Activated naive CD8-positive, alpha-beta T cell treated with anti-CD3 and anti-CD28 coated beads, Interleukin-2, amount 50 U/mL, for 16 hours (primary cell): ENCODE data around the gene NFKB1.
"Not testable (repeated sequence)": the region's sequence is repeated elsewhere in the genome, so short reads cannot be mapped to it uniquely, and the experiment has no call there.

Source experiments
- DNase-seq: peaks from one replicate; pipeline ENCODE4 v3.0.0-alpha.2; 2020; ENCODE audit warnings: low read depth, low spot score

Gene NFKB1

DNA sequence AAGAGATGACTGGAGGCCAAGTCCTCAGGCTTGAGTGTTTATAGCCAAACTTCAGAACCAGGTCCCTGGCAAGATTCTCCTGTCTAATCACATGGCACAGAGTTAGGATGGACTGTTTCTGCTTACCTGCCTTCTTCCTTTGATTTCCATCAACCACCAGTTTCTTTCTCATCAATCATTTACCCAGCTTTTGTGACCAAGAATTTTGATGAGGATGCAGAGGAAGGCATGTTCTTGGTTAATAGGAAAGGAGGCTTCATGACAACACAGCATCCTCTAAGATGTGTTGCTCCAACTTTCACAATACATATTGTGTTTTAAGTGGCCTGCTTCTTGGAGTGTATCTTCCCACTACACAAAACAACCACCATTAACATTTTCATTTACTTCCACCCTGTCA lies 65.3 kb downstream of the NFKB1 start:
- no peak for DNase-seq

DNA sequence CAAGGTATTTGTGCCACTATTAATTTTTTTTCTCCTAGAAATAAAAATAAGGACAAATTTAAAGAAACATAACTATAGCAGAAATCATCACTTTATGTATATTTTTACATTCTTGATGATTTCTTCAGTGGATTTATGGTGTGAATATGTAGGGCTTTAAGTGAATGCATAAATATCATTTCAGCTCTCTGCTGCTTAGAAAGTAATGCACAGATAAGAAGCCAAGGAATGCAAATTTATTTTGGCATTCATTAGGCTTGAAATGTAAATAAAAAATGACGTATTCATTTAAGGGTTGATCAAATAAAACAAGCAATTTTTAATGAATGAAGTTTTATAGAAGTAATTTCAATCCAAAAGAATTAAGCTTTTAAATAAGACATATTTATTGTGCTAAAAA lies 66.3 kb downstream of the NFKB1 start:
- DNase-seq: no peak

DNA sequence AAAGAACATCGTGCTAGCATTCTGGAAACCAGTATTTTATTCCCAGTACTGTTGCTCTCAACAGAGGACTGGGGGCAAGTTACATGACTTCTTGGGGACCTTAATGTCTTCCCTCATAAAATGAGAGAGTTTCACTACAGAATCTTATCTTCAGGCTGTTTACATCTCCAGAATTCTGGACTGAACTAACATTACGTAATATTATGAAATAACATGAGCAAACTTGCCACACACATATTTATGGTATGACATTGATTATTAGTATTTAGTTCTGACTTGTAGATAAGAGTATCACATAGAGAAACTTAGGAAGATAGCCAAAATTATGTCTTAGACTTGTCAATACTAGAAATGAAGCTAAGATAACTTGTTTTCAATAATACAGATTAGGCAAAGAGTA lies 68.0 kb downstream of the NFKB1 start:
- DNase-seq: no peak

DNA sequence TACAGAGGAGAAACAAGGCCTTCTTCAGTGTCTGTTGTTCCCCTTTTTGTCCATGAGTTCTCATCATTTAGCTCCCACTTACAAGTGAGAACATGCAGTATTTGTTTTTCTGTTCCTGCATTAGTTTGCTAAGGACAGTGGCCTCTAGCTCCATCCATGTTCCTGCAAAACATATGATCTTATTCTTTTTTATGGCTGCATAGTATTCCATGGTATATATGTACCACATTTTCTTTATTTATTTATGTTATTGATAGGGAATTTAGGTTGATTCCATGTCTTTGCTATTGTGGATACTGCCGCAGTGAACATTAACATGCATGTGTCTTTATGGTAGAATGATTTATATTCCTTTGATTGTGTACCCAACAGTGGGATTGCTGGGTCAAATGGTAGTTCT lies 69.1 kb downstream of the NFKB1 start:
- not testable (repeated sequence) for DNase-seq

DNA sequence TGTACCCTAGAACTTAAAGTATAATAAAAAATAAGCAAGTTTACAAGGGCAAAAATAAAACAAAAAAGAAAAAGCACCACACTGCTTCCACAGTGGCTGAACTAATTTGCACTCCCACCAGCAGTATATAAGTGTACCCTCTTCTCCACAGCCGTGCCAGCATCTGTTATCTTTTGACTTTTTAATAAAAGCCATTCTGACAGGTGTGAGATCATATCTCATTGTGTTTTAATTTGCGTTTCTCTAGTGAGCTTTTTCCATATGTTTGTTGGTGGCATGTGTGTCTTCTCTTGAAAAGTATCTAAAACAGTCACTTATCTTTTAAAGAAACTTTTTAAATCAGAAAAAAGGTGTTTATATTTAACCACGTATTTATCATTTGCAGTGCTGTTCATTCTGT lies 71.3 kb downstream of the NFKB1 start:
- no peak for DNase-seq

DNA sequence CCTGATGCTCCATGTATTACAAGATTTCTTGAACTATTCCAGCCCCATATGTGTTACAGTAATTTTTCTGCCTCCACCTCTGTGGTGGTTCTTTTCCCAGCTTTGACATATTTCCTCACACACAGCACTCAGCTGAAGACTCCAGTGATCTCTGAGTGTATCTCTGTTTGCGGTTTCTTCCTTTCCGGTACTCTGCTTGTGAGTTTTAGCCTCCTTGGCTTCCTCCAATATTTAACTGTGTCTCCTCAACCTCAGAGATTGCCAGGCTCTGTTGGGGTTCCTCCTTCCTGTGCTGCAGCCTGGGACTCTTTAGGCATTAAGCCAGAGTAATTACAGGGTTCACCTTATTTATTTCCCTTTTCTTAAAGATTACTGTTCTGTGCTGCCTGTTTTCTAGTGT lies 73.2 kb downstream of the NFKB1 start:
- DNase-seq: no peak

DNA sequence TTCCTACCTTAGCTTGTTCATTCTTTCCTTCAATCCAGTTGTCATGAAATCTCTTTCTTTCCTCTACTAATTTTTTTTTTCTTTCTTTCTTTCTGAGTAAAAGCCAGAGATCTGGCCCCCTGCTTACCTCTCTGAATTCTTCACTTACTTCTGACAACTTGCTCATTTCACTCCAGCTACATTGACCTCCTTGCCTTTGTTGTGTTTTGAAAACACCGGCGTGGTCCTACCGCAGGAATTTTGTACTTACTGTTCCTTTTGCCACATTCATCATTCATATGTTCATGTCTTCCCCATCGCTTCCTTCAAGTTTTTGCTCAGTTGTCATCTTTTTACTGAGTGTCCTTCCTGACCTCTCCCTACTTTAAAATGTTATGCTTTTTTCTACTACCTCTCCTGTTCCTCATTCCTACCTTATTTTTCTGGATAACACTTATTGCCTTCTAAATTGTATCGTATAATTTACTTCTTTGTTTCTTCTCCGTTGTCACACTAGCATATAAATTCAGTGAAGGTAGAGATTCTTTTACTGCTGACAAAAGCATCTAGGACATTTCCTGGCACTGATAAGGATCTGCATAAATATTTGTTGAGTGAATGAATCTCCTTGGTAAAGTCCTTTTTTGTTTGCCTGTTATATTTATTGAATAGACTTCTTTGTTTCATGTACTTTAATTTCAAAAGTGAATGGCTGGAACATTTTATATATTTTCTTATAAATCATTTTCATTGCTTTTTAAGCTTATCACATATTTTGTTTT lies 74.4 kb downstream of the NFKB1 start:
- DNase-seq: no peak

DNA sequence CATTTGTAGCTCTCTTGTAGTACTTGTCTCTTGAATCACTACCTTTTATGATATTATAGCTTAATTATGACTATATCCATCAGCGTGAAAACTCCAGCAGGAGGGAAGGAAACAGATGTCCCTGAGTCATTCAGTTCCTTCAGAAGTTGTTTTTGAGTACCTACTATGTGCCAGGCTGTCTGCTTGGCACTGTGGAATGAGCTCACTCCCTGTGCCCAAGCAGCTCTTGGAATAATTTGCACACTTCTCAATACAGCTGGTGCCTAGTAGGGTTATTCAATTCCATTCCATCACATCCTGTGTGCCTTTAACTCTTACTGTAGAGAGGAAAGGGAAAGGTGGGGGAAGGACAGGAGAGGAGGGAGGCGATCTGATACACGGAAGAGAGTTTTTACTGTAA lies 77.1 kb downstream of the NFKB1 start:
- no peak for DNase-seq

DNA sequence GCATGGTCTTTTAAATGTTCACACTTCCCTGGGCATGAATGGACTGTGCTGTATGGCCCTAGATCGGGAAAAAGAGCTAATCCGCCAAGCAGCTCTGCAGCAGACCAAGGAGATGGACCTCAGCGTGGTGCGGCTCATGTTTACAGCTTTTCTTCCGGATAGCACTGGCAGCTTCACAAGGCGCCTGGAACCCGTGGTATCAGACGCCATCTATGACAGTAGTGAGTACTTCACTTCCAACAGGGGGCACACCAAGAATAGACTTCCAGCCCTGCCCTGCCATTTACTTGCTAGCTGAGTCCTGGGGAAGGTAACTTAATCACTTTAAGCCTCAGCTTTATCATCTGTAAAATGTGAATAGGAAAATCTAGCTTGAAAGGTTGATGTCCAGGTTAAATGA lies 77.7 kb downstream of the NFKB1 start:
- no peak for DNase-seq

DNA sequence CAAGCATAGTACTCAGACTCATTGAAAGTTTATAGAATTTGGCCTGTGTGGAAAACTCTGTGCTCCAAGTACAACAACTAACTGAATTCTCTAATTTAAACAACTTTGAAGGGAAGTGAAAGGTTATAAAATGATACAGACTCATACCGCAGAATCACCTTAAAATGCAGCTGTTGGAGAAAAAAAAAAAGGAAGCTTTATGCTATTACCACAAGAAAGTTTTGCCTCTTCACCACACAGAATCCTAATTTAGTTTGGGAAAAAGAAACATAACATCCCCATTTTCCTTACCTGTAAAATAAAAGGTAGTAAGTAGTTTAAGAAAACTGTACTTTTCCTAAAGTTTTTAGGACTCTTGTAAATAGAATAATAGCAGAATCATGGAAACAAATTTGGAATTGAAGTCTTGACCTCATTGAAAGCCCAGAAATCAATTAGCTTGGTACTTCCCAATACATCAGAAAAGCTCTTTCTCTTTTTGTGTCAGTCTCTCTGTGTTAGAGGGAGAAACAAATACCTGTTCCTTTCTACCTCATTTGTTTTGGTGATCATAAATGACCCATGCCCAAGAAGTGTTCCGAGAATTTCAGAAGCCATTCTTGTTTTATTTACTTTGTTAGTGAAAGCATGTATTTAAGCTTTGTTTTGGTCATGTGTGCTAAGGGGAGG lies 78.8 kb downstream of the NFKB1 start:
- no peak for DNase-seq

DNA sequence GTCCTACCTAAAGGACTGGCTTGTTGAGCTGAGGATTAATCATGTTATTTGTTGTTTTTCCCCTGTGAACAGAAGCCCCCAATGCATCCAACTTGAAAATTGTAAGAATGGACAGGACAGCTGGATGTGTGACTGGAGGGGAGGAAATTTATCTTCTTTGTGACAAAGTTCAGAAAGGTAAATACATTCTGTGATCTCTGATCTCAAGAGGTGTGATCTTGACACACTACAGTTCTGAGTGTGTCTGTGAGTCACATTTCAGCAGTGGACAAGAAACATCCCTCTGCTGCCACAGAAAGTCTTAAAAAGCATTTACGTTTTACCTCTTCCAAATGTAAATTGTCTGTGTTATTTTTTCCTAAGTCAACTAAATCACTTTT lies 79.3 kb downstream of the NFKB1 start:
- DNase-seq: no peak

DNA sequence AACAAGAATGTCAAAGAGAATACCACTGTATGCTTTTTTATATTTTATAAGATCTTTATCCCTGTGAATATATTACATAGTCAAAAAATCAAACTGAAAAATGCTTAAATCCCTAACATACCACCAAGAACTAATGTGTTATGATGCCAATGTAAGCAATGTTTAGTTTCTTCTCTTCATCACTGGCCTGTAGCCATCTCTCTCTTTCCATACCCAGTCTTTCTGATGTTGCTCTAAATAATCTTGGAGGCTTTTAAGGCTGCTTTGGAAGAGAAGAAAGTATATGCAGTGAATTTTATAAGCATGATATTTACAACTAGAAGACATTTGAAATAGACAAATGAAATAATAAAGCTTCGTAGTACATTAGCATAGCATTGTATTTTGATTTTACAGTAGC lies 82.9 kb downstream of the NFKB1 start:
- no peak for DNase-seq

DNA sequence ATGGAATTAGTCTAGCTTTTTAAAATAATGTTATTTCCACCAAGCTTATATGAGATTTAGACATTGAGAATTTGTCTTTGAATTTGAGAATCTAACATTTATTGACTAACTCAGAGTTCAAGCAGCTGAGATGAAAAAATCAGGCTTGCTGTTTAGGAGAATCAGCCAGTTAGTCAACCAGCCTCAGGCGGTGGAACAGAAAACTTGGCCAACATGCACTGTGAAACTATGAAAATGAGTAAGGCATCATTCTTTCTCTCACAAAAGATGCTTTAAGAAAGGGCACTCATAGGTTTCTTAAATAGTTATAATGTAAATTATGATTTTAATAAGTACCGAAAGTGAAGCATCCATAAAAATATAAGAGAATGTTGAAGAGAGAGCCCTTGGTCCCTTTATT lies 84.2 kb downstream of the NFKB1 start:
- DNase-seq: no peak

DNA sequence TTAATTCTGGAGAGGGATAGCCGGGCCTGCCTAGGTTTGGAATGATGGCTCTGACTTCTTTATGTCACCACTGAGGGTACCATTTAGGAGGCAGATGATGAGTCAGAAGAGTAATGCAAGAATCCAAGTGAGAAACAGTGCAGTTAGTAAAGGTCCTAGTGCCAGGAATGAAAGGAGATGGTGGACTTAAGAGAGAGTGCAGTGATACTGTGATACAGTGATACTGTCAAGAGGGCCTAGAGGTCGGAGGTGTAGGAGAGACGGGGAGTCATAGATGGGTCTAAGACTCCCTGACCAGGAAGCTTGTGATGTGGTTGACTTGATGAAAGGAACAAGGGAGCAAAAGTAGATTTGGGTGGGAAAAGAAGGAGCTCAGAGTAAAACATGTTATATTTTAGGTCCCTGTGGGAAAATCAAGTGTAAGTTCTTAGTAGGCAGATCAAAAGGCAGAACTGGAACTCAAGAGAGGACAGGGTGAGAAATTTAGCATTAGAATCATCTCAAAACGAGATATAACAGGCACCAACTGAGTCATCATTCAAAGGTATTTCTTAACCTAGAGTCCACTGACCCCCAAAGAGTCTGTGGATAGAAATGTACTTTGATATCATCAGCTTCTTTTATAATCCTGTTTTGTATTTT lies 85.0 kb downstream of the NFKB1 start:
- no peak for DNase-seq

DNA sequence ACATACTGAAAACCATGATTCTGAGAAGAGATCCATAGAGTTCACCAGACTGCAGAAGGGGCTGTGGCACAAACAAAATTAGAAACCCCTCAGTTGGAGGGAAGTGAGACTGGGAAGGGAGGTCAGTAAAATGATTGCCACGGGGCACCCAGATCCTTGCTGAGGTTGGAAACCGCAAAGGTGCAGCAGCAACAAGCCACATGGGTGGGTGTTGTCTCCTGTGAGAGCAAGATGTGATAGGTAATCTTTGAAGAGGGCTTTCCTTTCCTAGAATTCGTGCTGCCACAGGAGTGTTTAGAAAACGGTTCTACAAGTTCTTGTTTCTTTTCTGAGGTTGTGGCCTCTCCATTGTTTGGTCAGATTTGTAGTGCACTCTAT lies 85.5 kb downstream of the NFKB1 start:
- no peak for DNase-seq

DNA sequence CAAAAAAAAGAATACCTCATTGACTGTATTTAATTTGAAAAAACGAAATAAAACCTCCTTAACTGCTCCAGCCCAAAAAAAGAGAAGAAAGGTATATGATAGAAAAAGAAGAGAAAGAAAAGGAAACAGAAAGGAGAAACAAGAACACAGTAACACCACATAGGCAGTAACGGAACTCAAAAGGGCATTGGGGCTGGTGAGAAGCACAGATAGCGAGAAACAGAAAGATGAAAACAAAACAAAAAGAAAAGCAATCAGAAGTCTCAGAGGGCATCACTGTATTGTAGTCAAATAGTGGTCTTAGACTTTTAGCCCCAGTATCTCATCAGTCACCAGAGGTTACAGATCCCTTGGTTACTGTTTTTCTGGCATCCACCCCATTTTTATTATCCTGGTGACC lies 88.6 kb downstream of the NFKB1 start:
- no peak for DNase-seq

DNA sequence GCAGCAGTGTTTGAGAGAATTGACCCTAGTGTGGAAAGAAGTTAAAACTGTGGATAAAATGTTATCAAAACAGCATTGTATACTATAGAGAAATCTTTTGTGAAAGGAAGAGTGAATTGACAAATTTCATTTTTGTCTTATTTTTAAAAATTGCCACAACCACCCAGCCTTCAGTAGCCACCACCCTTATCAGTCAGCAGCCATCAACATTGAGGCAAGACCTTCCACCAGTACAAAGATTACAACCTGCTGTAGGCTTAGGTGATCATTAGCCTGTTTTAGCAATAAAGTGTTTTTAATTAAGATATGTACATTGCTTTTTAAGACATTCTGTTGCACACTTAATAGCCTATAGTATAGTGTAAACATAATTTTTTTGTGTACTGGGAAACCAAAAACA lies 91.1 kb downstream of the NFKB1 start:
- DNase-seq: no peak

DNA sequence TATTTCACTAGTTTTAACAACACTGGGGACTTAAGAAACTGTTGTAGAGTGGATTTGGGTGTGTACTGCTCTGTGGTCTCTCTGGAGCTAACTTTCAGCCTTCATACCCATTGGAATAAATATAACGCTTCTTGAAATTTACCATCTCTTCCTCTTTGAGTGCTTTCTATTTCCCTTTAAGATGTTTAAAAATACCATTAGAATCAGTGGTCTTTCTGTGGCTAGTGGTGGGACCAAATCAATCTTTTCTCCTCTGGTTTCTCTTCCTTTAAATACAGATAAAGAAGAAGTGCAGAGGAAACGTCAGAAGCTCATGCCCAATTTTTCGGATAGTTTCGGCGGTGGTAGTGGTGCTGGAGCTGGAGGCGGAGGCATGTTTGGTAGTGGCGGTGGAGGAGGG lies 92.0 kb downstream of the NFKB1 start:
- no peak for DNase-seq

DNA sequence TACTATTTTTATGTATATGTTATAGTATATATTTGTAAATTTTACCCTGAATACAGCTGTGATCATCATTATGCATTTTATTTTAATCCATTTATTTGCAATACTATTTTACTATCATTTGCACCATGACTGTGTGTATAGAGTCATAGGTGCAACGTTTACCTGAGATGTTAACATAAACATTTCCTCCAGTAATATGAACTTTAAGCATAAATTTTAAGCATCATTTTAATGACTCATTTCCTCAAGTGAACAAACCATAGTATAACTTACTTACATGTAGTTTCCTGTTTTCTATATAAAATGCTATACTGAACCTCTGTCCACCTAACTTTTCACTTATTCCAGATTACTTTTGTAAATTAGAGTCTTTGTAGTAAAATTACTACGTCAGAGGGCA lies 92.8 kb downstream of the NFKB1 start:
- DNase-seq: no peak

DNA sequence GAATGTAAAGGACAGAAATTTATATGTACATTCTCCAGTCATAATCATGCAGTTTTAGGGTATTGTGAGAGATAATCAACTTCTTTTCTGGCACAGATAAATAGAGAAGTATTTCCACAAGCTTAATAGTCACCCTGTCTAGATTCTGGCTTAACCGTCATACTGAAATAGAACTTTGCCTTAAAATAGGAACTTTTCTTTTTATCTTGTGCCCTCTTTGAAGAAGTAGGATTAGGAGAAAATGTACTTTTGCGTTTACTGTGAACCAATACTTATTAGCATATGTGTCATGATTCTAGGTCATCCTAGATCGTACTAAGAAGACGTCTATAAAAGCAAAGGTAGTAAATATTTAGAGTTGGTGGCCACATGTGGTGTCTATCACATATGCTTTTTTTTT lies 95.4 kb downstream of the NFKB1 start:
- DNase-seq: no peak

DNA sequence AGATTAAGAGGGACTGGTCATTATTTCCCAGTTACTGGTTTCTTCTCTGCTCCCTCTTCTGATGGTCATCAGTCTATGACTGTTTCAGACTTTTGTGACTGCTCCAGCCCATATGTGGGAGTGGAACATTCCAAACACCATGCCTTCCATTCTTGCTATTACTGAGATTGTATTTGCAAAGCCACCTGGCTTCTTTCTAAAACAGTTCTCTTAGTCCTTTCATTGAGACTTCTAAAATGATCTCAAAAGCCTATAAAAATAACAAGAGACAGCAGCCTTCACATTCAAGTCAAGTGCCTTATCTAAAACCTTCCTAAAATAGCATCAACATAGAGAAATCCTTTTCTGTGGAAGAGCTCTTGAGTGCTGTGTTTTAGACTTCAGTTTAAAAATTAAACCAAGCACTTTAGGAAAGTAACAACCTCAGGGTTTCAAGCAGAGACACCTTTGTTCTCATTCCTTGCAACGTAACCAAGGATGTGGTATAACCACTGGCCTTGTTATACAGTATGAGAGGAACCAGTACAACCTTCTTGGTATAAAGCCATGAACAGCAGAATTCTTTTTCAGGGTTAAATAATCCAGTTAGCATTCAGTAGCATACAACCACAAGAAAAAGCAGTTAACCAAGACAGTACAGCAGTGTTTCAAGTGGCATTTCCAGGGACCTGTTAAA lies 97.1 kb downstream of the NFKB1 start:
- no peak for DNase-seq

DNA sequence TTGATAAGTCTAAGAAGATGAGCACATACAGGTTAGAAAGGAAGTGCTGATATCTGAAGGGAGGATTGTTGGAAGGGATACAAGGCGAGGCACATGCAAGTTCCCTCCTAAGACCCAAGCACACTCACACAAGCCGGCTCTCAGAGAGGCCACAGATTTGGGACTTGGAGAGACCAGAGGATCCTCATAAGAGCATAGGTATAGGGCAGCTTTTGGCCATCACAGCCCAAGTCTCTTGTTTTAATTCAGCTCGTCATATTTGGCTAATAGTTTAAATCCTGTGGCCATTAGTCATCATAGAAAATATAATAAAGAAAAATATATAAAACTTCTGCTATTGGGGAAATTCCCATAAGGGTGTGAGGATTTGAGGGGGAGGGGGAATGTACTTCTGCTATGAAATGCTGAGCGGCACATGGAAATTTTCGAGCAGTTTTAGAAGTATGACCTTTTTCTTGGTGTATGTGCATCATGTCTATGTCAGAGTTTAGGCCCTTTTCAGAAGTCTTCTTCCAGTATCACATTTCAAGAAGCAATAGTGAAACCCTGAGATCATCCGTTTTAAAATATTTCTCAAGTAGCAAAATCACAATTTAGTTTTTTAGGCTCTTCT lies 97.7 kb downstream of the NFKB1 start:
- DNase-seq: no peak
